Lower lobe of right lung (tissue), 2 donors: ENCODE data around the gene PTPA. TPM values are rescaled to one million over a fixed set of nuclear protein-coding genes. Genes with fewer than 3 reads are reported as not detected.

Experiments
- ATAC-seq, 2 donors: fragments of 200-7000 bp; cut with Tn5 transposase; one replicate each; pipeline ENCODE4 v1.9.1; 2020 to 2022; ENCODE audit warnings: mild to moderate bottlenecking in 2 of 2, moderate library complexity in 2 of 2
- DNase-seq: peaks from one replicate; pipeline ENCODE4 v3.0.0-alpha.2; 2020
- H3K27ac ChIP-seq: fragments of 200-600 bp; one replicate; pipeline ENCODE4 v1.8.0; 2022
- H3K27me3 ChIP-seq: fragments of 200-600 bp; one replicate; pipeline ENCODE4 v1.8.0; 2022; ENCODE audit warnings: low read depth
- H3K36me3 ChIP-seq: fragments of 200-600 bp; one replicate; pipeline ENCODE4 v1.8.0; 2022; ENCODE audit warnings: mild to moderate bottlenecking
- H3K4me1 ChIP-seq: fragments of 200-600 bp; one replicate; pipeline ENCODE4 v1.8.0; 2022
- H3K4me3 ChIP-seq: fragments of 200-600 bp; one replicate; pipeline ENCODE4 v1.8.0; 2022; ENCODE audit warnings: mild to moderate bottlenecking
- H3K9me3 ChIP-seq: fragments of 200-600 bp; one replicate; pipeline ENCODE4 v1.8.0; 2022
- CTCF ChIP-seq: fragments of 200-600 bp; IDR thresholded peaks from one replicate; pipeline ENCODE4 v1.8.0; 2022; ENCODE audit warnings: antibody characterized with exemption, mild to moderate bottlenecking
- intact Hi-C: fragments of 100-400 bp; cut with DNase I; formaldehyde crosslinking; loops from one replicate; pipeline ENCODE4 v1.11.0; 2022
- total RNA-seq: library from RNA; stranded (reverse); fragmentation: NEBNext Ultra II Directional; extraction: Animal tissue kit (Norgen Biotek cat#: 25700); gene quantifications from one replicate; pipeline ENCODE4 v1.2.1, GENCODE V29; 2021
- donor health status: DM: no; HTN: yes; CAD: no; lungs with severe emphysema.

The PTPA gene
- total RNA-seq, 1 donor from 2014 or later = 100 TPM

DNA sequence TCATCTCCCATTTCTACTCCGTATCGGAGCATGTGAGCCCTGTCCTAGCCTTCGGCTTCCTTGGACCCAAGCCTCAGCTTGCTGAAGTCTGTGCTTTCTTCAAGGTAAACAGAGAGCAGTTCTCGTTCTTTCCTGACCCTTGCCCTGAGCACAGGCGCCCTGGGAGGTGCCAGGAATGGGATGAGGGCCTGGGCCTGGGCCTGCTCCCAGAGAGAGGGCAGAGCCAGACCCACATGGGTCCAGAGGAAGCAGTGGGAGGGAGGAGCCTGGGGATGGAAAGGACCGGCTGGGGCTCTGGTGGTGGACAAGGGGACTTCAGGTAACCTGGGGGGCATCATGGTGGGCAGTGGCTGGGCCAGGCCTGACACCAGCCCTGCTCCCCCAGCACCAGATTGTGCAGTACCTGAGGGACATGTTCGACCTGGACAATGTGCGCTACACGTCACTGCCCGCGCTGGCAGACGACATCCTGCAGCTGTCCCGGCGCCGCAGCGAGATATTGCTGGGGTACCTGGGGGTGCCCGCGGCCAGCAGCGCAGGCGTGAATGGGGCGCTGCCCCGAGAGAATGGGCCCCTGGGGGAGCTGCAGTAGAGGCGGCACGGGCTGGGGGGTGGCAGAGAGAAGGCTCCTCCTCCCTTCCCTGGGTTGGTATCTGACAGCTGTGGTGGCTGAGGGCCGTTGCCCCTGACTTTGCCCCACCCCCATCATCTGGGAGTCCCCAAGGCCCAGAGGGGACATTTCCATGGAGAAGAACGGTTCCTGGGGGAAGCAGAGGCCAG lies 41.2 kb upstream of the PTPA start:
- peaks cover 49% of the 10 kb centered on the region for H3K36me3 ChIP-seq
- peak overlapping the region; percentile 43 for H3K27ac ChIP-seq
- ATAC-seq (no peak), DNase-seq (no peak)
- H3K9me3 ChIP-seq = no peaks in the 10 kb centered on the region
- TF ChIP-seq CTCF = no peak
- no peaks in the 10 kb centered on the region for H3K27me3 ChIP-seq
- intact Hi-C loops = no loop called here
- no peaks in the 10 kb centered on the region for H3K4me1 ChIP-seq
- H3K4me3 ChIP-seq = no peak overlapping the region

DNA sequence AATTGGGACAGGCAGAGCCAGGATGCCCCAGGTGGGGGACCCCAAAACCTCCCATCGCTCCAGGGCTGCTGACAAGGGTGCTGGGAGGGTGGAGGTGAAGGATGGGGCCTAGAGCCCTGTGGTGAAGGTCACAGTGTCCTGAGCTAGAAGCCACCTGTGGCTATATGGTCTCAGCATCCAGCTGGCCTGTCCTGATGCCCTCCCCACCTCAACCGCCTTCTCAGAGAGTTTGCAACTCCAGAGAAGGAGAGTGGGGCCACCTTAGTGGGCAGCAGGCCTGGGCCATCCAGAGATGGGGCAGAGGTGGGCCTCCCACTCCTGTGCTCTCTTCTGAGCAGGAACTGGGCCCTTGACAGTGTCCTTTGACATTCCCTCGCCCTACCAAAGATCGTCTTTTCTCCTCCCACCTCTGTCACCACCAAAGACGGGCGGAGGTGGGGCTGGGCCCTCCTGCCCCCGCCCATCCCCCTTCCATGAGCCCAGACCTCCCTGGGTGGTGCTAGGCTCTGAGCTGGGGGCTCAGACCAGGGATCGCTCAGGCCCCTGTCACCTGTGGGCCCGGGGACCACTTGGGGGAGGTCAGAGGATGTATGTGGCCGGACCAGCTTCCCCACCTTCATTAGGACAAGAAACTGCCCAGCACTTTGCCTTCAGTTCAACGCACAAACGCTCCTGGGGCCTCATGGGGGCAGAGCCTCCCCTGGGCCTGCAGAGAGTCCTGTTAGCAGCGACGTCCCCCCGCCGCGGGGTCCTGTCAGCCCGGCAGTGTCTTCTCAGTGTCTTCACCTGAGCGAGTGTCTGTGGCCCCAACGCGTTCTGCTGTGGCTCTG lies 40.3 kb upstream of the PTPA start:
- no peaks in the 10 kb centered on the region for H3K9me3 ChIP-seq
- no peaks in the 10 kb centered on the region for H3K4me1 ChIP-seq
- intact Hi-C loops = no loop called here
- H3K27ac ChIP-seq = no peak overlapping the region
- no peak for ATAC-seq
- peaks cover 41% of the 10 kb centered on the region for H3K36me3 ChIP-seq
- H3K27me3 ChIP-seq = no peaks in the 10 kb centered on the region
- DNase-seq = no peak
- no peak for TF ChIP-seq CTCF
- no peak overlapping the region for H3K4me3 ChIP-seq

DNA sequence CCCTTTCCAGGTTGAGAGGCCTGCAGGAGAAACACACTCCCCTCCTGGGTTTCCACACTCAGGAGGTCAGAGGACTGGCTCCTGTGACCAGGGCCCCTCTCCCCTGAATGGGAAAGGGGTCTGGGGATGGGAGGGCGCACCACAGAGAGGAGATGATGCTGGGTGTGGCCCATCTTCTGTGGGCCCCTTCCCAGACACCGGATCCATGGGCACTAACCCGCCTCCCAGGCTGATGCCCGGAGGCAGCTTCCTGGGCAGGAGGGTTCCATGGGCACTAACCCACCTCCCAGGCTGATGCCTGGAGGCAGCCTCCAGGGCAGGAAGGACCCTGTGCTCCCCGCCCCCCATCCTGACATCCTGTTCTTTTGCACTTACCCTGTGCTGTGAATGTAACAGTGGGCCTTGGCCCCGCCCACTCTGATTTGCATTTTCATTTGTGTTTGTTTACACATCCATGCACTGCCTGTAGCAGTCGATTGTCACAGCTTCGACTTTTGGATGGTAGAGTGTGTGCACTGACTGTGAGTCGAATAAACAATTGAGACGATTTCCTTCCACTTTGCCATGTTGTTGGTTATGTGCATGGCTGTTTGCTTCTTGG lies 39.6 kb upstream of the PTPA start:
- Histone ChIP-seq H3K27me3 (no peaks in the 10 kb centered on the region), H3K4me1 (no peaks in the 10 kb centered on the region), H3K27ac (no peak overlapping the region), H3K36me3 (peaks cover 37% of the 10 kb centered on the region), H3K9me3 (no peaks in the 10 kb centered on the region), H3K4me3 (no peak overlapping the region)
- no peak for TF ChIP-seq CTCF
- intact Hi-C loops = no loop called here
- DNase-seq = no peak
- ATAC-seq = no peak

DNA sequence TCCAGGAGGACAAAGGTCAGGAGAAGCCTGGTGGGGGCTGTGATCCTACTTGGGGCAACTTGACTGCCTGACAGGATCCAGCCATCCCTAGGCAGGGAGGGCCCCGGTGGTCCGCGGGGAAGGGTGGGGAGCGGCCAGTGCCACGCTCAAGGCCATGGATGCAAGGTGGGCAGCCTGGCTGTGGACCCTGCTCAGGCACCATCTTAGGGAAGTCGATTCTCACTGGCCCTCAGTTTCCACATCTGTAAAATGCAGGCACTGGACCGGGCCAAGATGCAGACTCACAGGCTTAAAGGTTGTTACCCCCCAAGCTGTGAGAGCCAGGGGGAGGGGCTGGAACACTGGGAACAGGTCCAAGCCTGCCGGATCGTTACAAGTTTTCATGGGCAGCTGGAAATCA lies 39.0 kb upstream of the PTPA start:
- Histone ChIP-seq H3K27me3 (no peaks in the 10 kb centered on the region), H3K4me1 (no peaks in the 10 kb centered on the region), H3K9me3 (no peaks in the 10 kb centered on the region), H3K27ac (no peak overlapping the region), H3K4me3 (no peak overlapping the region), H3K36me3 (peaks cover 36% of the 10 kb centered on the region)
- ATAC-seq (no peak), DNase-seq (no peak)
- intact Hi-C loops = no loop called here
- no peak for TF ChIP-seq CTCF

- no peak for TF ChIP-seq CTCF
- intact Hi-C loops = no loop called here
- ATAC-seq = no peak
These were observed 37.8 kb upstream of the PTPA start for GRCh38 chr9:129073404-129073803.

More at GRCh38 chr9:129073404-129073803, 37.8 kb upstream of the PTPA start:
- no peak overlapping the region for H3K4me3 ChIP-seq
- H3K36me3 ChIP-seq = peaks cover 23% of the 10 kb centered on the region
- no peaks in the 10 kb centered on the region for H3K9me3 ChIP-seq
- H3K4me1 ChIP-seq = no peaks in the 10 kb centered on the region
- no peaks in the 10 kb centered on the region for H3K27me3 ChIP-seq
- DNase-seq = no peak
- H3K27ac ChIP-seq = no peak overlapping the region
